A673 (cell line): Measurements from ENCODE around the gene OR52E6. TPM values are rescaled to one million over a fixed set of nuclear protein-coding genes. Genes with fewer than 3 reads are reported as not detected.

Experiments
- Bru-seq: library from RNA; stranded (reverse); fragments of 400-500 nt; gene quantifications from one replicate; lab custom pipeline; 2021; lab: Mats Ljungman, UMichigan
- BruChase-seq, 2 experiments: library from RNA; stranded (reverse); fragments of 400-500 nt; gene quantifications; one replicate each; lab custom pipeline; 2021; lab: Mats Ljungman, UMichigan
- BruUV-seq: library from RNA; stranded (reverse); fragments of 400-500 nt; replicated peaks from 2 replicates; lab custom pipeline; 2021; lab: Mats Ljungman, UMichigan
- CTCF ChIA-PET: fragments of 300-600 bp; sonication (Branson Sonifier 250); formaldehyde crosslinking; loops from one replicate; lab custom pipeline; 2022; ENCODE audit warnings: antibody characterized with exemption; lab: Charles Lee
- POLR2A ChIA-PET: fragments of 300-600 bp; sonication (Branson Sonifier 250); formaldehyde crosslinking; loops from one replicate; lab custom pipeline; 2022; ENCODE audit warnings: antibody characterized with exemption; ENCODE audit not compliant: low non-redundant PET; lab: Charles Lee
- DNase-seq: peaks from one replicate; pipeline ENCODE4 v3.0.0-alpha.2; 2015; ENCODE audit warnings: low spot score
- H3K27ac ChIP-seq: fragments of 200-600 bp; sonication (generic); 2 replicates; pipeline ENCODE4 v1.5.1; 2016; ENCODE audit warnings: mixed run types, low read depth, mild to moderate bottlenecking, mixed read lengths, antibody characterized with exemption, low read length; ENCODE audit not compliant: poor library complexity, severe bottlenecking
- H3K27me3 ChIP-seq: fragments of 200-600 bp; sonication (generic); replicated peaks from 2 replicates; pipeline ENCODE4 v1.6.1; 2017; ENCODE audit warnings: mixed run types, low read depth, mild to moderate bottlenecking, mixed read lengths, antibody characterized with exemption, low read length; ENCODE audit not compliant: insufficient read depth, poor library complexity
- H3K36me3 ChIP-seq: fragments of 200-600 bp; sonication (generic); 2 replicates; pipeline ENCODE4 v1.6.1; 2016; ENCODE audit warnings: mixed run types, mild to moderate bottlenecking, mixed read lengths, antibody characterized with exemption, low read length; ENCODE audit not compliant: insufficient read depth, poor library complexity, severe bottlenecking
- H3K4me1 ChIP-seq: fragments of 200-600 bp; sonication (generic); 2 replicates; pipeline ENCODE4 v1.6.1; 2017; ENCODE audit warnings: mixed run types, mild to moderate bottlenecking, mixed read lengths, antibody characterized with exemption, low read length; ENCODE audit not compliant: insufficient read depth, poor library complexity, severe bottlenecking
- H3K4me3 ChIP-seq: fragments of 200-600 bp; sonication (generic); 2 replicates; pipeline ENCODE4 v1.5.1; 2016; ENCODE audit warnings: low read depth, mixed run types, mild to moderate bottlenecking, mixed read lengths, low read length; ENCODE audit not compliant: poor library complexity, severe bottlenecking
- H3K9me3 ChIP-seq: fragments of 200-600 bp; sonication (generic); 2 replicates; pipeline ENCODE4 v1.6.1; 2016; ENCODE audit warnings: mixed run types, low read depth, mild to moderate bottlenecking, mixed read lengths, antibody characterized with exemption, low read length; ENCODE audit not compliant: poor library complexity, severe bottlenecking
- CTCF ChIP-seq: fragments of 300-800, 200-600 bp; sonication (generic); conservative IDR thresholded peaks from 2 replicates; pipeline ENCODE4 v1.5.1; 2017; ENCODE audit warnings: low read depth, mild to moderate bottlenecking, antibody characterized with exemption, low read length, moderate library complexity, mixed read lengths
- EZH2 ChIP-seq: fragments of 200-600 bp; sonication (generic); IDR thresholded peaks from 2 replicates; pipeline ENCODE4 v1.6.1; 2017; ENCODE audit warnings: borderline replicate concordance, low read depth, mild to moderate bottlenecking, mixed read lengths, antibody characterized with exemption, low read length; ENCODE audit not compliant: poor library complexity, severe bottlenecking
- intact Hi-C: fragments of 100-400 bp; cut with micrococcal nuclease; formaldehyde crosslinking; loops from one replicate; pipeline ENCODE4 v1.10.0; 2022; ENCODE audit not compliant: unreplicated experiment
- long read RNA-seq: library from polyadenylated mRNA; stranded (forward); transcript quantifications from one replicate; pipeline ENCODE4 v2.0.0, GENCODE V29; 2022
- total RNA-seq: library from RNA; stranded (reverse); gene quantifications from 2 replicates; pipeline ENCODE4 v1.2.3, GENCODE V29; 2021

OR52E6 gene
- not detected in 2 replicates for total RNA-seq
- Bru-seq, nascent RNA: not detected
- BruChase-seq, experiment 1, labeled RNA remaining after a 2-hour chase: not detected
- not detected for BruChase-seq, experiment 2, labeled RNA remaining after a 6-hour chase
- long read RNA-seq: 0 reads

- no TSS peak for BruUV-seq
- Histone ChIP-seq H3K4me1 (no peaks in the 10 kb centered on the region), H3K9me3 (no peaks in the 10 kb centered on the region), H3K36me3 (no peaks in the 10 kb centered on the region), H3K4me3 (no peak within 1 kb of the TSS), H3K27me3 (no peaks in the 10 kb centered on the region), H3K27ac (no peak within 1 kb of the TSS)
- ChIA-PET CTCF (no interaction called here), POLR2A (no interaction called here)
- DNase-seq: no peak
- intact Hi-C loops: no loop called here
- TF ChIP-seq EZH2: no peak
- no peak for TF ChIP-seq CTCF
Observed at GRCh38 chr11:5841797-5842196, at the start of gene OR52E6. Gene OR52E6 (minus strand): TSS chr11:5841897. CDS start chr11:5841897, 0 bp downstream.

GRCh38 chr11:5891216-5891800 lies 49.6 kb upstream of the OR52E6 start:
- TF ChIP-seq EZH2 (no peak), CTCF (peak; percentile 49)
- Histone ChIP-seq H3K27me3 (no peaks in the 10 kb centered on the region), H3K4me1 (no peaks in the 10 kb centered on the region), H3K27ac (no peak overlapping the region), H3K9me3 (no peaks in the 10 kb centered on the region), H3K4me3 (no peak overlapping the region), H3K36me3 (no peaks in the 10 kb centered on the region)
- CTCF ChIA-PET: interaction anchor here (1.0 kb wide), 2 partner anchors 292 to 471 kb away, joined by 3 read pairs; no protein-coding TSS in a partner anchor
- intact Hi-C loops: loop anchor here (10.0 kb wide), 1 partner anchor 287 kb away; no protein-coding TSS in a partner anchor
- POLR2A ChIA-PET: no interaction called here
- peak; percentile 6 for DNase-seq
- no TSS peak for BruUV-seq

DNA sequence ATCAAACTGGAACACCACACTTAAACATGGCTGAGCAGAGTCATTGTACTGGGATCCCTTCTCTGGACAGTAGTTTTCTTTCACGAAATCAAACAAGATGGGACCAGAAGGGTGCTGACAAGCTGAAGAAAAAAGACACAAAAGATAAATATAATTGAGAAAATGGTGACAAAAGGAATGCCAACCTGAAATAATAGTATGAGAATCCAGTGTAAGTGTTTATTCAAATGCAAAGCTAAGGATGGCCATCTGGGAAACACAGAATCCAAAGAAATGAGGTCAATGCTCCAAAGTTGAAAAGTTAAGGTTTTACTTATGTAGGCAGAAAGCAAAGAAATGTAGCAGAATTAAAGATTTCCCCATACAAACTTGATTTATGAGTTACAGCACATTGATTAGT lies 46.0 kb upstream of the OR52E6 start:
- H3K36me3 ChIP-seq: no peaks in the 10 kb centered on the region
- no peak for DNase-seq
- H3K4me1 ChIP-seq: no peaks in the 10 kb centered on the region
- no peaks in the 10 kb centered on the region for H3K27me3 ChIP-seq
- BruUV-seq: no TSS peak
- no peak overlapping the region for H3K4me3 ChIP-seq
- ChIA-PET POLR2A (no interaction called here), CTCF (no interaction called here)
- TF ChIP-seq CTCF (no peak), EZH2 (no peak)
- H3K27ac ChIP-seq: no peak overlapping the region
- intact Hi-C loops: loop anchor here (10.0 kb wide), 1 partner anchor 763 kb away; no protein-coding TSS in a partner anchor
- no peaks in the 10 kb centered on the region for H3K9me3 ChIP-seq
